Measurements from ENCODE around the gene ADAM22. TPM values are rescaled to one million over a fixed set of nuclear protein-coding genes. Genes with fewer than 3 reads are reported as not detected.
"Not testable (repeated sequence)": the region's sequence is repeated elsewhere in the genome, so short reads cannot be mapped to it uniquely, and the experiment has no call there.

The ADAM22 gene
- total RNA-seq, 1 experiment from 2014 or later, result 7.1 TPM

- TF ChIP-seq EZH2 (IDR thresholded peaks at IDR 0.05; ENCODE audit: borderline replicate concordance, low read depth, low read length, poor library complexity, severe bottlenecking) (no peak), CTCF (conservative IDR thresholded peaks at IDR 0.05; ENCODE audit: low read depth, low read length) (no peak)
- Histone ChIP-seq H3K27me3 (replicated peaks; ENCODE audit: insufficient read depth, low read depth, low read length, poor library complexity) (no peaks in the 10 kb centered on the region), H3K4me1 (ENCODE audit: insufficient read depth, low read length, poor library complexity, severe bottlenecking) (no peaks in the 10 kb centered on the region), H3K36me3 (ENCODE audit: insufficient read depth, low read length, poor library complexity, severe bottlenecking) (peaks cover 69% of the 10 kb centered on the region), H3K27ac (ENCODE audit: low read depth, low read length, poor library complexity, severe bottlenecking) (no peak overlapping the region), H3K9me3 (ENCODE audit: low read depth, low read length, poor library complexity, severe bottlenecking) (no peaks in the 10 kb centered on the region), H3K4me3 (ENCODE audit: low read depth, low read length, poor library complexity, severe bottlenecking) (no peak overlapping the region)
- no peak for DNase-seq (ENCODE audit: low spot score)
- CTCF ChIA-PET, result no interaction called here
- intact Hi-C loops (cut with micrococcal nuclease; ENCODE audit: unreplicated experiment), result no loop called here
- POLR2A ChIA-PET (ENCODE audit: low non-redundant PET), result no interaction called here
- no TSS peak for BruUV-seq (replicated peaks)
Measured at GRCh38 chr7:87895363-87895762, 38.7 kb upstream of the ADAM22 start.

DNA sequence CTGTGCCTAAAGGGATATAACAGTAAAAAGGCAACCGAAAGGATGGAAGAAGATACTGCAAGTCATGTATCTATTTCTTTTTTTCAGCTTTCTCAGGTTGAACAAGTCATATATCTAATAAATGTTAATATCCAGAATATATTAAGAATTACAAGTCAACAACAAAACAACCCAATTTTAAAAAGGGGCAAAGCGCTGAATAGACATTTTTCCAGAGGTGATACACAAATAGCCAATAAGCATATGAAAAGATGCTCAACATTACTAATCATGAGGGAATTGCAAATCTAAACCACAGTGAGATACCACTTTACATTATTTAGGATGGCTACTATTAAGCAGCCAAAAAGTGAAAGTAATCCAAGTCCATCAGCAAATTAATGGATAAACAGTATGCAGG, 34.8 kb upstream of the ADAM22 start:
- Histone ChIP-seq H3K4me1 (ENCODE audit: insufficient read depth, low read length, poor library complexity, severe bottlenecking) (no peaks in the 10 kb centered on the region), H3K4me3 (ENCODE audit: low read depth, low read length, poor library complexity, severe bottlenecking) (no peak overlapping the region), H3K27me3 (replicated peaks; ENCODE audit: insufficient read depth, low read depth, low read length, poor library complexity) (no peaks in the 10 kb centered on the region), H3K27ac (ENCODE audit: low read depth, low read length, poor library complexity, severe bottlenecking) (no peak overlapping the region), H3K9me3 (ENCODE audit: low read depth, low read length, poor library complexity, severe bottlenecking) (no peaks in the 10 kb centered on the region), H3K36me3 (ENCODE audit: insufficient read depth, low read length, poor library complexity, severe bottlenecking) (peaks cover 76% of the 10 kb centered on the region)
- no peak for DNase-seq (ENCODE audit: low spot score)
- TF ChIP-seq CTCF (conservative IDR thresholded peaks at IDR 0.05; ENCODE audit: low read depth, low read length) (no peak), EZH2 (IDR thresholded peaks at IDR 0.05; ENCODE audit: borderline replicate concordance, low read depth, low read length, poor library complexity, severe bottlenecking) (no peak)
- CTCF ChIA-PET, result no interaction called here
- BruUV-seq (replicated peaks), result TSS peak; percentile 4
- intact Hi-C loops (cut with micrococcal nuclease; ENCODE audit: unreplicated experiment), result no loop called here
- POLR2A ChIA-PET (ENCODE audit: low non-redundant PET), result no interaction called here

GRCh38 chr7:87907136-87907906, 26.7 kb upstream of the ADAM22 start:
- BruUV-seq (replicated peaks), result TSS peak; percentile 26
- DNase-seq (ENCODE audit: low spot score), result peak; percentile 39
- H3K27ac ChIP-seq (ENCODE audit: low read depth, low read length, poor library complexity, severe bottlenecking); H3K4me1 ChIP-seq (ENCODE audit: insufficient read depth, low read length, poor library complexity, severe bottlenecking); H3K27me3 ChIP-seq (replicated peaks; ENCODE audit: insufficient read depth, low read depth, low read length, poor library complexity); H3K9me3 ChIP-seq (ENCODE audit: low read depth, low read length, poor library complexity, severe bottlenecking); POLR2A ChIA-PET (ENCODE audit: low non-redundant PET); H3K4me3 ChIP-seq (ENCODE audit: low read depth, low read length, poor library complexity, severe bottlenecking); CTCF ChIA-PET; intact Hi-C loops (cut with micrococcal nuclease; ENCODE audit: unreplicated experiment): not testable (repeated sequence)
- peaks cover 34% of the 10 kb centered on the region for H3K36me3 ChIP-seq (ENCODE audit: insufficient read depth, low read length, poor library complexity, severe bottlenecking)

- intact Hi-C loops (cut with micrococcal nuclease; ENCODE audit: unreplicated experiment), result not testable (repeated sequence)
Measured at GRCh38 chr7:87908814-87909213, 25.2 kb upstream of the ADAM22 start.

More at GRCh38 chr7:87908814-87909213, 25.2 kb upstream of the ADAM22 start:
- CTCF ChIA-PET; H3K27me3 ChIP-seq (replicated peaks; ENCODE audit: insufficient read depth, low read depth, low read length, poor library complexity); POLR2A ChIA-PET (ENCODE audit: low non-redundant PET); H3K9me3 ChIP-seq (ENCODE audit: low read depth, low read length, poor library complexity, severe bottlenecking); H3K4me1 ChIP-seq (ENCODE audit: insufficient read depth, low read length, poor library complexity, severe bottlenecking); H3K4me3 ChIP-seq (ENCODE audit: low read depth, low read length, poor library complexity, severe bottlenecking); BruUV-seq (replicated peaks); DNase-seq (ENCODE audit: low spot score); H3K27ac ChIP-seq (ENCODE audit: low read depth, low read length, poor library complexity, severe bottlenecking): not testable (repeated sequence)
- H3K36me3 ChIP-seq (ENCODE audit: insufficient read depth, low read length, poor library complexity, severe bottlenecking), result peaks cover 23% of the 10 kb centered on the region

All from A673 (cell line).